ENCODE measurements around the gene USP37. TPM values are rescaled to one million over a fixed set of nuclear protein-coding genes. Genes with fewer than 3 reads are reported as not detected.

The USP37 gene
- total and polyA plus RNA-seq, 2 of the 13 experiments (the other 11 are each of a cell fraction or from before 2014, with no cell fraction given) = 6.5 to 30.6 TPM

DNA sequence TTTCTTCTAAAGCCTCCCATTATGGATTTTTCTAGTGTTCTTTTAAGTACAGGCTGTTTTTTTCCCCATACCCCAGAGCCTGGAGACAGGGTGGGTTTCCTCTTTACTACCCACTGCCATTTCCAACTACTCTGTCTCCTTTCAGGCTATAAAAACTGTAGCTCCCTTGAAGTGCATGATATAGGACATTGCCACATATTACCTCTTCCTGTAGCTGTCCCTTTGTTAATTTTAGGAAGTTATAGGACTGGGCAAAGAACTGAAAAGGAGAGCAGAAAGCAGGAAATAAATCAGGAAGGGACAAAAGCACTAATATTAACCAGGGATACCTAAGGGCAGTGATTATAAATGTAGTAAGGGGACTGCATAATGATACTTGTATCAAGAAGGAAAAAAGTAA is 95.2 kb downstream of the USP37 start:
- H3K4me1 ChIP-seq (ENCODE audit: insufficient read depth, low read length) = 0 out of 2 replicates have a peak, but pooled peaks cover 5% of the 10 kb centered on the region
- ChIA-PET POLR2A (no interaction called here), CTCF (ENCODE audit: low intra/inter-chr PET ratio, low total read pairs) (no interaction called here)
- no peak overlapping the region for H3K4me2 ChIP-seq (ENCODE audit: low read depth, low read length)
- no peak for FAIRE-seq
- H3K9me3 ChIP-seq (ENCODE audit: low read length) = no peaks in the 10 kb centered on the region
- TF ChIP-seq FOSL2 (CRISPR knock-in tag; IDR thresholded peaks at IDR 0.05) (no peak), ZBTB20 (CRISPR knock-in tag; IDR thresholded peaks at IDR 0.05; ENCODE audit: borderline replicate concordance, low read depth) (no peak), TARDBP (CRISPR knock-in tag; IDR thresholded peaks at IDR 0.05) (no peak), AGO2 (optimal IDR thresholded peaks at IDR 0.05; ENCODE audit: low read depth, low read length) (no peak), SRY (CRISPR knock-in tag; IDR thresholded peaks at IDR 0.05) (no peak), KAT7 (CRISPR knock-in tag; IDR thresholded peaks at IDR 0.05; ENCODE audit: borderline replicate concordance) (no peak), ZNF441 (CRISPR knock-in tag; IDR thresholded peaks at IDR 0.05; ENCODE audit: borderline replicate concordance) (no peak), ZNF747 (CRISPR knock-in tag; IDR thresholded peaks at IDR 0.05; ENCODE audit: borderline replicate concordance) (no peak), ZNF543 (CRISPR knock-in tag; IDR thresholded peaks at IDR 0.05) (no peak), NCOR1 (IDR thresholded peaks at IDR 0.05; ENCODE audit: borderline replicate concordance, low read length) (no peak), ZNF337 (CRISPR knock-in tag; IDR thresholded peaks at IDR 0.05; ENCODE audit: borderline replicate concordance, low read depth) (no peak), RFXAP (CRISPR knock-in tag; IDR thresholded peaks at IDR 0.05; ENCODE audit: borderline replicate concordance) (no peak), ZNF652 (CRISPR knock-in tag; IDR thresholded peaks at IDR 0.05; ENCODE audit: borderline replicate concordance, low read depth) (no peak), PCBP2 (optimal IDR thresholded peaks at IDR 0.05; ENCODE audit: low read depth, low read length, poor library complexity, severe bottlenecking) (no peak)
- TF ChIP-seq, protein P1, sequence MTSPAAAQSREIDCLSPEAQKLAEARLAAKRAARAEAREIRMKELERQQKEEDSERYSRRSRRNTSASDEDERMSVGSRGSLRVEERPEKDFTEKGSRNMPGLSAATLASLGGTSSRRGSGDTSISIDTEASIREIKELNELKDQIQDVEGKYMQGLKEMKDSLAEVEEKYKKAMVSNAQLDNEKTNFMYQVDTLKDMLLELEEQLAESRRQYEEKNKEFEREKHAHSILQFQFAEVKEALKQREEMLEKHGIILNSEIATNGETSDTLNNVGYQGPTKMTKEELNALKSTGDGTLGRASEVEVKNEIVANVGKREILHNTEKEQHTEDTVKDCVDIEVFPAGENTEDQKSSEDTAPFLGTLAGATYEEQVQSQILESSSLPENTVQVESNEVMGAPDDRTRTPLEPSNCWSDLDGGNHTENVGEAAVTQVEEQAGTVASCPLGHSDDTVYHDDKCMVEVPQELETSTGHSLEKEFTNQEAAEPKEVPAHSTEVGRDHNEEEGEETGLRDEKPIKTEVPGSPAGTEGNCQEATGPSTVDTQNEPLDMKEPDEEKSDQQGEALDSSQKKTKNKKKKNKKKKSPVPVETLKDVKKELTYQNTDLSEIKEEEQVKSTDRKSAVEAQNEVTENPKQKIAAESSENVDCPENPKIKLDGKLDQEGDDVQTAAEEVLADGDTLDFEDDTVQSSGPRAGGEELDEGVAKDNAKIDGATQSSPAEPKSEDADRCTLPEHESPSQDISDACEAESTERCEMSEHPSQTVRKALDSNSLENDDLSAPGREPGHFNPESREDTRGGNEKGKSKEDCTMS (CRISPR knock-in tag; conservative IDR thresholded peaks at IDR 0.05) = no peak
- TF ChIP-seq, protein P2, sequence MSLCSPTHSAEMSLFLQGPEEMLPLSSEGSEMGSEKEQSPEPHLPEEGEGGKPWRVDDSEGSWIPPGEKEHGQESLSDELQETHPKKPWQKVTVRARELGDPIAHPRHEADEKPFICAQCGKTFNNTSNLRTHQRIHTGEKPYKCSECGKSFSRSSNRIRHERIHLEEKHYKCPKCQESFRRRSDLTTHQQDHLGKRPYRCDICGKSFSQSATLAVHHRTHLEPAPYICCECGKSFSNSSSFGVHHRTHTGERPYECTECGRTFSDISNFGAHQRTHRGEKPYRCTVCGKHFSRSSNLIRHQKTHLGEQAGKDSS (CRISPR knock-in tag; IDR thresholded peaks at IDR 0.05; ENCODE audit: borderline replicate concordance, low read depth) = no peak
- BruUV-seq (replicated peaks) = no TSS peak
- H3K27me3 ChIP-seq (ENCODE audit: control insufficient read depth in 1 of 2, insufficient read depth in 2 of 2, low read length in 2 of 2) = no peaks in the 10 kb centered on the region
- in situ Hi-C loops (cut with HindIII; ENCODE audit: extremely low pct_ligation_motif_present, low pct_unique_long_range_greater_than_20kb) (no loop called here), intact Hi-C loops (cut with micrococcal nuclease; ENCODE audit: unreplicated experiment) (no loop called here)
- H3K79me2 ChIP-seq (ENCODE audit: insufficient read depth, low read length) = no peaks in the 10 kb centered on the region
- no peak overlapping the region for H3K9ac ChIP-seq (ENCODE audit: insufficient read depth, low read depth, low read length)
- H3K4me3 ChIP-seq (replicated peaks in 1 of 3; ENCODE audit: insufficient read depth in 1 of 3, low read depth in 2 of 3, low read length in 3 of 3) = no peak overlapping the region
- no peak for DNase-seq (ENCODE audit: low spot score)
- no peak overlapping the region for H3K27ac ChIP-seq (ENCODE audit: extremely low read length, insufficient read depth, low read length)
- H3K36me3 ChIP-seq (replicated peaks in 1 of 2; ENCODE audit: control insufficient read depth in 1 of 2, insufficient read depth in 2 of 2, low read length in 2 of 2) = peaks cover 7 to 55% of the 10 kb centered on the region in 2 experiments
- no peak for ATAC-seq
- no peaks in the 10 kb centered on the region for H4K20me1 ChIP-seq (ENCODE audit: insufficient read depth, low read length)
- no peak overlapping the region for H2AFZ ChIP-seq (ENCODE audit: low read length)

Measured in HepG2 (cell line).